ENCODE data around the gene STT3B. TPM values are rescaled to one million over a fixed set of nuclear protein-coding genes. Genes with fewer than 3 reads are reported as not detected.

The STT3B gene
- total RNA-seq, 2 experiments from 2014 or later, result 111 to 113 TPM

- TF ChIP-seq CTCF (IDR thresholded peaks at IDR 0.05), result no peak
- Histone ChIP-seq H3K27me3 (ENCODE audit: control insufficient read depth in 1 of 2, insufficient read depth in 2 of 2, low read length in 2 of 2) (no peaks in the 10 kb centered on the region), H3K4me1 (ENCODE audit: insufficient read depth, low read length) (no peaks in the 10 kb centered on the region), H3K4me3 (ENCODE audit: low read length) (no peak overlapping the region), H3K27ac (ENCODE audit: low read depth in 1 of 2, low read length in 2 of 2) (no peak overlapping the region), H3K9me3 (ENCODE audit: control insufficient read depth in 1 of 2, insufficient read depth in 1 of 2, low read length in 2 of 2) (no peaks in the 10 kb centered on the region), H3K36me3 (ENCODE audit: insufficient read depth, low read length) (peaks cover 32% of the 10 kb centered on the region)
- H3K4me3 Mint-ChIP-seq, result no peak overlapping the region
- H3K27me3 Mint-ChIP-seq, result no peaks in the 10 kb centered on the region
- DNase-seq, result no peak
- peaks cover 3% of the 10 kb centered on the region for H3K9me3 Mint-ChIP-seq
- H3K27ac Mint-ChIP-seq, result no peak overlapping the region
- intact Hi-C loops (cut with DNase I, micrococcal nuclease), result loop anchor here in 1 of 2 experiments (5.0 kb wide), 1 partner anchor 41 kb away; no protein-coding TSS in a partner anchor
- ATAC-seq (ENCODE audit: poor library complexity), result no peak
- H3K36me3 Mint-ChIP-seq (ENCODE audit: low read depth), result peaks cover 96% of the 10 kb centered on the region
- ChIA-PET CTCF (interaction anchor here (0.9 kb wide), 1 partner anchor 47 kb away, joined by 3 read pairs; no protein-coding TSS in a partner anchor), POLR2A (no interaction called here)
- H3K4me1 Mint-ChIP-seq (ENCODE audit: low read depth), result peaks cover 68% of the 10 kb centered on the region
These were observed 80.9 kb downstream of the STT3B start for GRCh38 chr3:31613654-31614053.

DNA sequence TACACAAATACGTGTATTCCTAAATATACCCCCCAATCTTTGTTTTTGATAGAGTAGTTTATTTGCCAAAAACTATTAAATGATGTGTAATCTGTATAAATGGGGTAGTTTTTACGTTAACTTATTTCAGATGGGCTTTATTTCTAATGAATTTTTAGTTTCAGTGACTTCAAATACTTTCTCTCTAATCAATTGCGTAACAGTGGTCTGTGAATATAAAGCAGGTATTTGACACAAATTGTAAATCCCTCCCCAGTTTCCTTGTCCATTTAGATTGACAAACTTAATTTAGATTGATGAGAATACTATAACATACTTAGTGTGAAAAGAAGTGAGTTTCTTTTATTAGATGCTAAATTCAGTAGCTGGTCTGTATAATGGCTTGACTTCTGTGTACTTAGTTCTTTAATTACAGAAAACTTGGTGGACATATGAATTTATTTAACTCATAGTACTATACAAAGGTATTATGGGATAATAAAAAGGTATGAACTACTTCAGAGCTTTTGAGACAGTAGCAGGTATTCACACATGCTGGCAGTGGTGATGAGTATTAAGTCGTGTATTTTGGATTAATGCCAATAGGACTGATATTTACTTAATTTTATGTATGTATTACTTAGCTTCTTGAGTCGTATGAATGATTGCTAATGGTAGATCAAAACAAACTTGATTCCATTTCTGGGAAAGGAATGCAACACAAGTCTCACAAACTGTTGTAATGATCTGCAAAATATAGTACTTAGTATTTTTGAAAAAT, 81.6 kb downstream of the STT3B start:
- no peak overlapping the region for H3K27ac ChIP-seq (ENCODE audit: low read depth in 1 of 2, low read length in 2 of 2)
- DNase-seq (no peak), ATAC-seq (ENCODE audit: poor library complexity) (no peak)
- H3K36me3 Mint-ChIP-seq (ENCODE audit: low read depth), result peaks cover 96% of the 10 kb centered on the region
- H3K27me3 ChIP-seq (ENCODE audit: control insufficient read depth in 1 of 2, insufficient read depth in 2 of 2, low read length in 2 of 2), result no peaks in the 10 kb centered on the region
- H3K4me3 Mint-ChIP-seq, result no peak overlapping the region
- H3K27ac Mint-ChIP-seq, result peak overlapping the region; percentile 20
- H3K27me3 Mint-ChIP-seq, result no peaks in the 10 kb centered on the region
- CTCF ChIA-PET, result interaction anchor here (0.9 kb wide), 1 partner anchor 47 kb away, joined by 3 read pairs; no protein-coding TSS in a partner anchor
- POLR2A ChIA-PET, result no interaction called here
- intact Hi-C loops (cut with DNase I, micrococcal nuclease), result loop anchor here in 1 of 2 experiments (5.0 kb wide), 1 partner anchor 42 kb away; no protein-coding TSS in a partner anchor
- H3K9me3 Mint-ChIP-seq, result peaks cover 3% of the 10 kb centered on the region
- H3K9me3 ChIP-seq (ENCODE audit: control insufficient read depth in 1 of 2, insufficient read depth in 1 of 2, low read length in 2 of 2), result no peaks in the 10 kb centered on the region
- peaks cover 38% of the 10 kb centered on the region for H3K36me3 ChIP-seq (ENCODE audit: insufficient read depth, low read length)
- H3K4me1 ChIP-seq (ENCODE audit: insufficient read depth, low read length), result no peaks in the 10 kb centered on the region
- peaks cover 61% of the 10 kb centered on the region for H3K4me1 Mint-ChIP-seq (ENCODE audit: low read depth)
- no peak for TF ChIP-seq CTCF (IDR thresholded peaks at IDR 0.05)
- no peak overlapping the region for H3K4me3 ChIP-seq (ENCODE audit: low read length)

DNA sequence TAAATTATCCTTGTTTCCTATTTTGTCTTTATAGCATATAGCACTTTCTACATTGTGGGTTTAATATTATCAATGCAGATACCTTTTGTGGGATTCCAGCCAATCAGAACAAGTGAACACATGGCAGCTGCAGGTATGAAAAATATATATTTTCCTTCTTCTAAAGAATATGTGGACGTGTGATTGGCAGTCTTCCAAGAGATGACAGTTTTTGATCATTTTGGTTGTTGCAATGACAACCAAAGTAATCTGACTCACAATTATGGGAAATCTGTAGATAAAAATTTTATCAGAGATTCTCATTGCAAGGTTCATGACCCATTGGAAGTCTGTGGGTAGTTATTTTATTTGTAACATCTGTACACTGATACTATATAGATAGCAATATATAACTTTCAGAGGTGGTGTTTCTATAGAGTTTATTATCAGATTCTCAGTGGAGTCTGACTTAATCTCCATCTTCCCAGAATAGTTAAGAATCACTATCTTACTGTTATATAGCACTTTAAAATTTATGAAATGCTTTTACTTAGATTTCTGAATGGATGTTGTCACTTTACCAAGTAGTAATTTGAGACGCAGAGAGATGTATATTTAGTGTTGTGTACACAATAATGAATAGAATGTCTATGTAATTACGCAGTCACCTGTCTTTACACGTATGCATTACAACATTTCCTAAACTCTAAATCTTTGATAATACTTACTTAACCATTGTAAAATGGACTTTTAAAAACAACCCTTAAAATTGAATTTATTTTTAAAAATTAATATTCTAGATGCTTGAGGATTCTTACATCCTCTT, 82.5 kb downstream of the STT3B start:
- peak overlapping the region; percentile 28 for H3K27ac Mint-ChIP-seq
- CTCF ChIA-PET, result no interaction called here
- no peaks in the 10 kb centered on the region for H3K4me1 ChIP-seq (ENCODE audit: insufficient read depth, low read length)
- DNase-seq (no peak), ATAC-seq (ENCODE audit: poor library complexity) (no peak)
- no peaks in the 10 kb centered on the region for H3K27me3 ChIP-seq (ENCODE audit: control insufficient read depth in 1 of 2, insufficient read depth in 2 of 2, low read length in 2 of 2)
- POLR2A ChIA-PET, result no interaction called here
- H3K9me3 ChIP-seq (ENCODE audit: control insufficient read depth in 1 of 2, insufficient read depth in 1 of 2, low read length in 2 of 2), result no peaks in the 10 kb centered on the region
- H3K4me3 ChIP-seq (ENCODE audit: low read length), result no peak overlapping the region
- no peak for TF ChIP-seq CTCF (IDR thresholded peaks at IDR 0.05)
- no peak overlapping the region for H3K4me3 Mint-ChIP-seq
- peaks cover 43% of the 10 kb centered on the region for H3K36me3 ChIP-seq (ENCODE audit: insufficient read depth, low read length)
- intact Hi-C loops (cut with DNase I, micrococcal nuclease), result no loop called here
- H3K27ac ChIP-seq (ENCODE audit: low read depth in 1 of 2, low read length in 2 of 2), result no peak overlapping the region
- peaks cover 56% of the 10 kb centered on the region for H3K4me1 Mint-ChIP-seq (ENCODE audit: low read depth)
- peaks cover 3% of the 10 kb centered on the region for H3K9me3 Mint-ChIP-seq
- peaks cover 94% of the 10 kb centered on the region for H3K36me3 Mint-ChIP-seq (ENCODE audit: low read depth)
- no peaks in the 10 kb centered on the region for H3K27me3 Mint-ChIP-seq

All from CD4-positive, alpha-beta T cell (primary cell).